ENCODE measurements around the gene RAP1A. TPM values are rescaled to one million over a fixed set of nuclear protein-coding genes. Genes with fewer than 3 reads are reported as not detected.
"Not testable (repeated sequence)": the region's sequence is repeated elsewhere in the genome, so short reads cannot be mapped to it uniquely, and the experiment has no call there.

The RAP1A gene
- total RNA-seq, 1 donor from 2014 or later = 97.2 TPM

- ATAC-seq (ENCODE audit: poor library complexity) (peak; percentile 61), DNase-seq (peak; percentile 87)
- intact Hi-C loops (cut with DNase I) = no loop called here
Measured at GRCh38 chr1:111739925-111740765, 120.6 kb downstream of the RAP1A start.

- DNase-seq; ATAC-seq (ENCODE audit: poor library complexity); intact Hi-C loops (cut with DNase I): not testable (repeated sequence)
Measured at GRCh38 chr1:111742292-111742691, 122.7 kb downstream of the RAP1A start.

- DNase-seq (no peak), ATAC-seq (ENCODE audit: poor library complexity) (no peak)
- intact Hi-C loops (cut with DNase I) = no loop called here
Measured at GRCh38 chr1:111742938-111743549, 123.5 kb downstream of the RAP1A start.

GRCh38 chr1:111743679-111744101 is 124.1 kb downstream of the RAP1A start:
- ATAC-seq (ENCODE audit: poor library complexity) (peak; percentile 5), DNase-seq (no peak)
- intact Hi-C loops (cut with DNase I) = no loop called here

- ATAC-seq (ENCODE audit: poor library complexity) = peak; percentile 61
- intact Hi-C loops (cut with DNase I) = loop anchor here (2.0 kb wide), 1 partner anchor 29 kb away; no protein-coding TSS in a partner anchor
- no peak for DNase-seq
Measured at GRCh38 chr1:111745675-111746613, 126.4 kb downstream of the RAP1A start.

- ATAC-seq (ENCODE audit: poor library complexity) (no peak), DNase-seq (no peak)
- intact Hi-C loops (cut with DNase I) = loop anchor here (2.0 kb wide), 1 partner anchor 30 kb away; no protein-coding TSS in a partner anchor
Measured at GRCh38 chr1:111746614-111746999, 127.0 kb downstream of the RAP1A start.

- intact Hi-C loops (cut with DNase I) = loop anchor here (2.0 kb wide), 1 partner anchor 31 kb away; no protein-coding TSS in a partner anchor
- no peak for DNase-seq
- ATAC-seq (ENCODE audit: poor library complexity) = peak; percentile 44
Measured at GRCh38 chr1:111747282-111747734, 127.7 kb downstream of the RAP1A start.

GRCh38 chr1:111747947-111748346 is 128.4 kb downstream of the RAP1A start:
- DNase-seq (no peak), ATAC-seq (ENCODE audit: poor library complexity) (no peak)
- intact Hi-C loops (cut with DNase I) = loop anchor here (2.0 kb wide), 1 partner anchor 31 kb away; no protein-coding TSS in a partner anchor

- DNase-seq (no peak), ATAC-seq (ENCODE audit: poor library complexity) (no peak)
- intact Hi-C loops (cut with DNase I) = no loop called here
Measured at GRCh38 chr1:111749628-111750027, 130.0 kb downstream of the RAP1A start.

GRCh38 chr1:111750856-111751255 is 131.3 kb downstream of the RAP1A start:
- no peak for DNase-seq
- intact Hi-C loops (cut with DNase I) = no loop called here
- ATAC-seq (ENCODE audit: poor library complexity) = no peak

GRCh38 chr1:111751906-111752575 is 132.5 kb downstream of the RAP1A start:
- ATAC-seq (ENCODE audit: poor library complexity) (no peak), DNase-seq (no peak)
- intact Hi-C loops (cut with DNase I) = no loop called here

GRCh38 chr1:111754984-111755330 is 135.4 kb downstream of the RAP1A start:
- peak; percentile 24 for ATAC-seq (ENCODE audit: poor library complexity)
- DNase-seq = peak; percentile 63
- intact Hi-C loops (cut with DNase I) = loop anchor here (5.0 kb wide), 1 partner anchor 273 kb away; no protein-coding TSS in a partner anchor

- intact Hi-C loops (cut with DNase I) = loop anchor here (5.0 kb wide), 1 partner anchor 273 kb away; no protein-coding TSS in a partner anchor
- DNase-seq (peak; percentile 95), ATAC-seq (ENCODE audit: poor library complexity) (peak; percentile 99)
Measured at GRCh38 chr1:111755331-111756123, 135.9 kb downstream of the RAP1A start, which contains the start of gene DDX20. Gene DDX20 (plus strand): TSS chr1:111755901. CDS start chr1:111755925, 24 bp downstream.

- intact Hi-C loops (cut with DNase I) = loop anchor here (5.0 kb wide), 1 partner anchor 274 kb away; no protein-coding TSS in a partner anchor
- DNase-seq (no peak), ATAC-seq (ENCODE audit: poor library complexity) (peak; percentile 43)
Measured at GRCh38 chr1:111756124-111756513, 136.5 kb downstream of the RAP1A start.

- no peak for ATAC-seq (ENCODE audit: poor library complexity)
- intact Hi-C loops (cut with DNase I) = loop anchor here (5.0 kb wide), 1 partner anchor 276 kb away; no protein-coding TSS in a partner anchor
- no peak for DNase-seq
Measured at GRCh38 chr1:111758373-111758772, 138.8 kb downstream of the RAP1A start.

- no peak for DNase-seq
- intact Hi-C loops (cut with DNase I) = no loop called here
- ATAC-seq (ENCODE audit: poor library complexity) = no peak
Measured at GRCh38 chr1:111761717-111762116, 142.1 kb downstream of the RAP1A start.

GRCh38 chr1:111762332-111762731 is 142.7 kb downstream of the RAP1A start:
- no peak for ATAC-seq (ENCODE audit: poor library complexity)
- intact Hi-C loops (cut with DNase I) = no loop called here
- DNase-seq = no peak

Data from Right ventricle myocardium superior (tissue), 1 donor.